Adrenal gland (tissue), 12 donors: Measurements from ENCODE around the gene MAD1L1. TPM values are rescaled to one million over a fixed set of nuclear protein-coding genes. Genes with fewer than 3 reads are reported as not detected.

Experiments
- DNase-seq, 7 donors: peaks; one replicate each; pipeline ENCODE4 v3.0.0-alpha.2; 2019 to 2020
- H3K27ac ChIP-seq, 5 donors: fragments of 200-600 bp; sonication (generic) in 4 of 5; 1 replicate in 3 of 5; 2 replicates in 2 of 5; pipeline versions ENCODE4 v1.5.1 to v1.8.0; 2016 to 2020; ENCODE audit warnings: mild to moderate bottlenecking in 1 of 5
- H3K27me3 ChIP-seq: fragments of 200-600 bp; 2 replicates; pipeline ENCODE4 v1.8.0; 2021
- H3K36me3 ChIP-seq, 2 donors: fragments of 200-600 bp; replicated peaks in 1 of 2; 1 replicate in 1 of 2; 2 replicates in 1 of 2; pipeline versions ENCODE4 v1.5.1 to v1.8.0; 2018 to 2022
- H3K4me1 ChIP-seq, 2 donors: fragments of 200-600 bp; replicated peaks in 1 of 2; 1 replicate in 1 of 2; 2 replicates in 1 of 2; pipeline versions ENCODE4 v1.5.1 to v1.8.0; 2018 to 2021
- H3K4me3 ChIP-seq, 4 donors: fragments of 200-600 bp; sonication (generic) in 3 of 4; one replicate each; pipeline ENCODE4 v1.5.1; 2016 to 2018
- H3K9me3 ChIP-seq, 3 donors: fragments of 200-600 bp; sonication (generic) in 1 of 3; replicated peaks in 1 of 3; 1 replicate in 2 of 3; 2 replicates in 1 of 3; pipeline versions ENCODE4 v1.5.1 to v1.8.0; 2016 to 2021
- CTCF ChIP-seq, 6 experiments: fragments of 450-650 bp in 4 of 6; fragments of 200-600 bp in 2 of 6; sonication (generic) in 1 of 6; IDR thresholded peaks; 1 replicate in 5 of 6; 2 replicates in 1 of 6; pipeline versions ENCODE4 v1.5.1 to v1.8.0; 2016 to 2021; ENCODE audit warnings: antibody characterized with exemption in 6 of 6, mild to moderate bottlenecking in 2 of 6, moderate library complexity in 1 of 6
- POLR2A ChIP-seq, 2 donors: fragments of 450-650 bp; IDR thresholded peaks; one replicate each; pipeline ENCODE4 v1.6.1; 2017; ENCODE audit warnings: antibody characterized with exemption in 2 of 2, mild to moderate bottlenecking in 2 of 2, moderate library complexity in 1 of 2
- WGBS, 4 donors: extraction: QIAGEN DNeasy Blood & Tissue Kit in 2 of 4; methylation state at CpG; one replicate each; pipeline versions ENCODE4 v1.1.5 to v1.1.7; 2013 to 2017; 5-methylcytosine and 5-hydroxymethylcytosine counted together
- intact Hi-C, 2 donors: fragments of 100-400 bp; cut with DNase I; formaldehyde crosslinking; loops; one replicate each; pipeline versions ENCODE4 v1.14.1 to v1.15.0; 2022 to 2023
- polyA plus RNA-seq, 3 donors: library from polyadenylated mRNA; stranded (reverse); fragments of 200-250 nt in 2 of 3; fragments of 350-450 nt in 1 of 3; fragmentation: Illumina TruSeq in 1 of 3; extraction: RNeasy Lipid Tissue Mini Kit (QIAGEN cat#74804) in 1 of 3; gene quantifications; one replicate each; pipeline ENCODE4 v1.2.3, GENCODE V29; 2013 to 2014
- total RNA-seq, 9 donors: library from RNA; depleted of rRNA in 4 of 9; stranded (reverse); fragments of >200 nt in 4 of 9; fragments of 120-200 nt in 1 of 9; fragmentation: NEBNext Ultra II Directional in 1 of 9; extraction: Animal tissue kit (Norgen Biotek cat#: 25700) in 1 of 9; gene quantifications; one replicate each; pipeline versions ENCODE4 v1.1.0 to v1.2.4, GENCODE V29; 2013 to 2023
- donor health status: healthy with polysubstance abuse.
- donor health status: Bipolar disorder and iron deficiency.
- donor health status: DM: yes; HTN: yes; CAD: no.
- donor health status: DM: no; HTN: no; CAD: no.
- donor health status: DM: no; HTN: no; CAD: no.
- donor health status: DM: yes; HTN: yes; CAD: no.

MAD1L1 gene
- total and polyA plus RNA-seq, 12 donors: 6.7 to 87.7 (median 28.9) TPM

GRCh38 chr7:1940402-1940786, 292.4 kb downstream of the MAD1L1 start:
- no peak for TF ChIP-seq CTCF (IDR thresholded peaks at IDR 0.05)
- no peak for TF ChIP-seq POLR2A (IDR thresholded peaks at IDR 0.05)
- WGBS, 4 donors: 60 to 80% (median 76%) methylated on average over 13 to 21 of the region's 21 CpGs
- no peak overlapping the region for H3K4me3 ChIP-seq
- no peaks in the 10 kb centered on the region for H3K36me3 ChIP-seq
- no peaks in the 10 kb centered on the region for H3K9me3 ChIP-seq
- no peaks in the 10 kb centered on the region for H3K27me3 ChIP-seq
- no peaks in the 10 kb centered on the region for H3K4me1 ChIP-seq
- peak in 6 of 7 donors; percentile 41 to 74 (median 54) for DNase-seq
- H3K27ac ChIP-seq: peak overlapping the region in 1 of 5 donors; percentile 63
- intact Hi-C loops: no loop called here

DNA sequence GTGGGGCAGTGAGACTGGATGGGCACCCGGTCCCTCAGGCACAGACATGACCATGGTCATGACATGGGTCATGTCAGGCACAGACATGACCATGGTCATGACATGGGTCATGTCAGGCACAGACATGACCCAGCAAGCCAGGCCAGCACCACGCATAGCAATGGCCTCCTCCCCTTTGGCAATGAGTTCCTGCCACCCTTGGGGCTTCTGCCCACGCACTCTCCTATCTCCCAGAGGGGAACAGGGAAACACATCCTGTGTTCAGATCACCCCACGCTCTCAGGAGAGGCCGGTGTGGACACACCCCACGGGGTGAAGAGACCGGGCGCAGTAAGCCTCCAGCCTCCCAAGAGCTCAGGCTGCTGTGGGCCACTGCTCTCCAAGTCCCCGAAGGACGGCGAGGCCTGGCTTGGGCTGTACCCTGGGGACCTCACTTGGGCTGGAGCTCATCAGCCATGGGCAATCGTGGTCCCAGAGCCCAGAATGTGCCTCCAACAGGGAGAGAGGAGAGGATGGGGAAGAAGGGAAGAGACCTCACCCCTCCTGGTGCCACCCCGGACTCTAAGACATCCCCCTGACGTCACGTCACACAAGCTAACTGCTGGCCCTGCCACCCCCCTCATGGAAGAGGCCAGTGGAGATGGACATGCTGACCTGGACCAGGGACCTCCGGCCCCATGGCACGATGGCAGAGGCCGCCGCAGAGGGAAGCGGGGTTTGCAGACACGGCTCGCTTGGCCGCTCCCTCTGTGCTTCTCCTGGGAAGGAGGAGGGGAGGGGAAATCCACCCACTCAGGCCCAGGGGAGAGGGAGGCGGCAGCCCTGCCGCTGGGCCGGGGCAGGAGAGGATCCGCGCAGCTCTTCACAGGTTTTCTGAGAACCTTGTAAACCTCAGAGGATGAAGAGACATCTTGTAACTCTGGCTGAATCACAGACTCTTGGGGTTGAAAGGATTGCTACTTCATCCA, 293.0 kb downstream of the MAD1L1 start:
- no peak overlapping the region for H3K4me3 ChIP-seq
- no peak for DNase-seq
- TF ChIP-seq CTCF (IDR thresholded peaks at IDR 0.05) (no peak), POLR2A (IDR thresholded peaks at IDR 0.05) (no peak)
- WGBS, 4 donors: 69 to 85% (median 78%) methylated on average over 17 to 28 of the region's 28 CpGs
- no peaks in the 10 kb centered on the region for H3K4me1 ChIP-seq
- H3K27ac ChIP-seq: peak overlapping the region in 1 of 5 donors; percentile 63
- H3K9me3 ChIP-seq: no peaks in the 10 kb centered on the region
- intact Hi-C loops: no loop called here
- no peaks in the 10 kb centered on the region for H3K27me3 ChIP-seq
- H3K36me3 ChIP-seq: no peaks in the 10 kb centered on the region

DNA sequence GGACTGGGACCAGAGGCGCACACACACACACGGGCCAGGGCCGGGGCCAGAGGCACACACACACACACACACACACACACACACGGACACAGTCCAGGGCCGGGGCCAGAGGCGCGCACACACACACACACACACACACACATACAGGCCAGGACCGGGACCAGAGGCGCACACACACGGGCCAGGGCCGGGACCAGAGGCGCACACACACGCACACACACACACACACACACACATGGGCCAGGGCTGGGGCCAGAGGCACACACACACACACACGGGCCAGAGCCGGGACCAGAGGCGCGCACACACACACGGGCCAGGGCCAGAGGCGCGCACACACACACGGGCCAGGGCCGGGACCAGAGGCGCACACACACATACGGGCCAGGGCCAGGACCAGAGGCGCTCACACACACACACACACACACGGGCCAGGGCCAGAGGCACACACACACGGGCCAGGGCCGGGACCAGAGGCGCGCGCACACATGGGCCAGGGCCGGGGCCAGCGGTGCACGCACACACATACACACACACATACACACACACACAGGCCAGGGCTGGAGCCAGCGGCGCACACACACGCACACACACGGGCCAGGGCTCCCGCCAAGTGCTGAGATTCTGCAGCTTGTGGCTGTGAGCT, 293.8 kb downstream of the MAD1L1 start:
- Histone ChIP-seq H3K36me3 (no peaks in the 10 kb centered on the region), H3K9me3 (no peaks in the 10 kb centered on the region), H3K4me1 (no peaks in the 10 kb centered on the region), H3K4me3 (no peak overlapping the region), H3K27ac (no peak overlapping the region), H3K27me3 (no peaks in the 10 kb centered on the region)
- no peak for DNase-seq
- intact Hi-C loops: no loop called here
- no peak for TF ChIP-seq CTCF (IDR thresholded peaks at IDR 0.05)
- TF ChIP-seq POLR2A (IDR thresholded peaks at IDR 0.05): no peak
- WGBS, 4 donors: 90 to 100% (median 94%) methylated on average over 8 to 39 of the region's 39 CpGs

GRCh38 chr7:1937252-1937605, 295.5 kb downstream of the MAD1L1 start:
- intact Hi-C loops: no loop called here
- Histone ChIP-seq H3K9me3 (no peaks in the 10 kb centered on the region), H3K4me1 (peaks cover 0 to 6% of the 10 kb centered on the region in 2 donors), H3K27me3 (no peaks in the 10 kb centered on the region), H3K27ac (no peak overlapping the region), H3K36me3 (no peaks in the 10 kb centered on the region), H3K4me3 (no peak overlapping the region)
- TF ChIP-seq POLR2A (IDR thresholded peaks at IDR 0.05): no peak
- TF ChIP-seq CTCF (IDR thresholded peaks at IDR 0.05): no peak
- DNase-seq: no peak
- 92 to 96% (median 95%) methylated on average over 8 to 11 of the region's 11 CpGs for WGBS, 4 donors
